HG03521 (cell line): ENCODE results near the gene NOS1.

Experiments used
- ATAC-seq: cut with Tn5 transposase; IDR thresholded peaks from one replicate; pipeline ENCODE4 v1.9.1; 2021; ENCODE audit warnings: mild to moderate bottlenecking, moderate library complexity; ENCODE audit not compliant: unreplicated experiment

Gene NOS1

GRCh38 chr12:117363953-117364486 is 2.6 kb upstream of the NOS1 start:
- no peak for ATAC-seq

GRCh38 chr12:117363056-117363662 is 1.7 kb upstream of the NOS1 start:
- ATAC-seq, result no peak

GRCh38 chr12:117362391-117362790 is 965 bp upstream of the NOS1 start:
- no peak for ATAC-seq

GRCh38 chr12:117361905-117362304 is 479 bp upstream of the NOS1 start:
- no peak for ATAC-seq

- no peak for ATAC-seq
Observed at GRCh38 chr12:117360551-117361346, 677 bp downstream of the NOS1 start.

GRCh38 chr12:117360222-117360550 is 1.2 kb downstream of the NOS1 start:
- ATAC-seq, result no peak

GRCh38 chr12:117359029-117359845 is 2.2 kb downstream of the NOS1 start:
- no peak for ATAC-seq

GRCh38 chr12:117356048-117356447 is 5.4 kb downstream of the NOS1 start:
- ATAC-seq, result no peak

GRCh38 chr12:117352883-117353282 is 8.5 kb downstream of the NOS1 start:
- ATAC-seq, result no peak

GRCh38 chr12:117352206-117352605 is 9.2 kb downstream of the NOS1 start:
- no peak for ATAC-seq

GRCh38 chr12:117350140-117350539 is 11.3 kb downstream of the NOS1 start:
- ATAC-seq, result no peak

GRCh38 chr12:117347588-117347987 is 13.8 kb downstream of the NOS1 start:
- ATAC-seq, result no peak

- no peak for ATAC-seq
Observed at GRCh38 chr12:117344716-117345115, 16.7 kb downstream of the NOS1 start.

- no peak for ATAC-seq
Observed at GRCh38 chr12:117343849-117344248, 17.6 kb downstream of the NOS1 start.

- ATAC-seq, result no peak
Observed at GRCh38 chr12:117343296-117343695, 18.1 kb downstream of the NOS1 start.

- no peak for ATAC-seq
Observed at GRCh38 chr12:117342682-117343081, 18.7 kb downstream of the NOS1 start.

GRCh38 chr12:117342247-117342646 is 19.2 kb downstream of the NOS1 start:
- ATAC-seq, result no peak

- ATAC-seq, result no peak
Observed at GRCh38 chr12:117339104-117339503, 22.3 kb downstream of the NOS1 start.

- ATAC-seq, result no peak
Observed at GRCh38 chr12:117334855-117335587, 26.4 kb downstream of the NOS1 start.

GRCh38 chr12:117334051-117334450 is 27.4 kb downstream of the NOS1 start:
- ATAC-seq, result no peak

- ATAC-seq, result no peak
Observed at GRCh38 chr12:117333331-117333881, 28.0 kb downstream of the NOS1 start.
